PC-9 (cell line): ENCODE results near the gene RETREG3. TPM values are rescaled to one million over a fixed set of nuclear protein-coding genes. Genes with fewer than 3 reads are reported as not detected.
A peak's percentile ranks its signal among the peaks of the same experiment; 100 is the strongest.

Experiments used
- BruUV-seq: library from RNA; stranded (reverse); fragments of 400-500 nt; replicated peaks from 2 replicates; lab custom pipeline; 2021; lab: Mats Ljungman, UMichigan
- CTCF ChIA-PET: fragments of 300-600 bp; sonication (Branson Sonifier 250); formaldehyde crosslinking; loops from one replicate; lab custom pipeline; 2022; ENCODE audit warnings: antibody characterized with exemption; lab: Charles Lee
- POLR2A ChIA-PET: fragments of 300-600 bp; sonication (Branson Sonifier 250); formaldehyde crosslinking; loops from one replicate; lab custom pipeline; 2022; ENCODE audit warnings: antibody characterized with exemption; ENCODE audit not compliant: unreplicated experiment; lab: Charles Lee
- DNase-seq, 2 experiments: peaks; one replicate each; pipeline versions ENCODE4 v3.0.0 to v3.0.0-alpha.2; 2015 to 2022; ENCODE audit warnings: mixed read lengths in 1 of 2
- H2AFZ ChIP-seq: fragments of 200-600 bp; sonication (generic); 2 replicates; pipeline ENCODE4 v1.8.1; 2017; ENCODE audit warnings: antibody characterized with exemption
- H3F3A ChIP-seq: fragments of 200-600 bp; sonication (generic); 2 replicates; pipeline ENCODE4 v1.8.1; 2017; ENCODE audit warnings: antibody characterized with exemption, mild to moderate bottlenecking, low read depth; ENCODE audit not compliant: insufficient read depth
- H3K27ac ChIP-seq: fragments of 200-600 bp; sonication (generic); 2 replicates; pipeline ENCODE4 v1.6.1; 2016; ENCODE audit warnings: mixed run types
- H3K27me3 ChIP-seq: fragments of 200-600 bp; sonication (generic); 2 replicates; pipeline ENCODE4 v1.6.1; 2016; ENCODE audit warnings: low read depth, mixed run types; ENCODE audit not compliant: insufficient read depth
- H3K36me3 ChIP-seq: fragments of 200-600 bp; sonication (generic); 2 replicates; pipeline ENCODE4 v1.6.1; 2016; ENCODE audit warnings: low read depth, mixed run types
- H3K4me1 ChIP-seq: fragments of 200-600 bp; sonication (generic); replicated peaks from 2 replicates; pipeline ENCODE4 v1.6.1; 2016; ENCODE audit warnings: mixed run types; ENCODE audit not compliant: insufficient read depth
- H3K4me2 ChIP-seq: fragments of 200-600 bp; sonication (generic); 2 replicates; pipeline ENCODE4 v1.6.1; 2017; ENCODE audit warnings: mixed run types
- H3K4me3 ChIP-seq: fragments of 200-600 bp; sonication (generic); 2 replicates; pipeline ENCODE4 v1.6.1; 2016; ENCODE audit warnings: mixed run types
- H3K79me2 ChIP-seq: fragments of 200-600 bp; sonication (generic); 2 replicates; pipeline ENCODE4 v1.6.1; 2017; ENCODE audit warnings: low read depth, mixed run types
- H3K9me2 ChIP-seq: fragments of 200-600 bp; sonication (generic); 2 replicates; pipeline ENCODE4 v1.8.1; 2017; ENCODE audit warnings: mild to moderate bottlenecking; ENCODE audit not compliant: insufficient read depth
- H3K9me3 ChIP-seq: fragments of 200-600 bp; sonication (generic); 2 replicates; pipeline ENCODE4 v1.8.1; 2016; ENCODE audit warnings: low read depth; ENCODE audit not compliant: insufficient read depth
- H4K20me1 ChIP-seq: fragments of 200-600 bp; sonication (generic); 2 replicates; pipeline ENCODE4 v1.8.1; 2017; ENCODE audit not compliant: insufficient read depth
- CTCF ChIP-seq: fragments of 200-600 bp; sonication (generic); conservative IDR thresholded peaks from 2 replicates; pipeline ENCODE4 v1.6.1; 2017; ENCODE audit warnings: mixed run types, antibody characterized with exemption, mild to moderate bottlenecking, moderate library complexity
- EZH2 ChIP-seq: fragments of 200-600 bp; sonication (generic); IDR thresholded peaks from 2 replicates; pipeline ENCODE4 v1.8.0; 2017; ENCODE audit warnings: antibody characterized with exemption, low read depth
- intact Hi-C: fragments of 100-400 bp; cut with micrococcal nuclease; formaldehyde crosslinking; loops from one replicate; pipeline ENCODE4 v1.10.0; 2022; ENCODE audit not compliant: unreplicated experiment
- total RNA-seq: library from RNA; stranded (reverse); gene quantifications from 2 replicates; pipeline ENCODE4 v1.2.3, GENCODE V29; 2021

The RETREG3 gene
- total RNA-seq, 1 experiment from 2014 or later = 57.0 TPM

GRCh38 chr17:42555122-42555622 is 54.0 kb downstream of the RETREG3 start:
- Histone ChIP-seq H3K27ac (peak overlapping the region; percentile 58), H3F3A (peaks cover 11% of the 10 kb centered on the region; the same call in 1 of the 2 replicates), H2AFZ (peak overlapping the region; percentile 83), H4K20me1 (no peaks in the 10 kb centered on the region), H3K36me3 (no peaks in the 10 kb centered on the region), H3K4me2 (peak overlapping the region; percentile 98), H3K4me3 (peak overlapping the region; percentile 99), H3K27me3 (no peaks in the 10 kb centered on the region), H3K9me2 (no peaks in the 10 kb centered on the region), H3K79me2 (peaks cover 24% of the 10 kb centered on the region), H3K9me3 (no peaks in the 10 kb centered on the region), H3K4me1 (no peaks in the 10 kb centered on the region)
- DNase-seq = no peak
- intact Hi-C loops = no loop called here
- POLR2A ChIA-PET = interaction anchor here (0.6 to 0.7 kb wide), 4 partner anchors 19 to 167 kb away, joined by 3 to 5 read pairs (median 4); partner anchors contain the start of genes NAGLU and STAT3
- TF ChIP-seq EZH2 (no peak), CTCF (no peak)
- BruUV-seq = TSS peak; percentile 85
- CTCF ChIA-PET = interaction anchor here (1.1 kb wide), 1 partner anchor 8 kb away, joined by 3 read pairs; no protein-coding TSS in a partner anchor

- Histone ChIP-seq H3K9me2 (no peaks in the 10 kb centered on the region), H3K4me1 (no peaks in the 10 kb centered on the region), H3K27me3 (no peaks in the 10 kb centered on the region), H2AFZ (peak overlapping the region; percentile 83), H3K27ac (peak overlapping the region; percentile 58), H3F3A (peaks cover 8% of the 10 kb centered on the region; the same call in 1 of the 2 replicates), H3K36me3 (no peaks in the 10 kb centered on the region), H3K4me2 (peak overlapping the region; percentile 98), H3K4me3 (peak overlapping the region; percentile 99), H4K20me1 (no peaks in the 10 kb centered on the region), H3K79me2 (peaks cover 24% of the 10 kb centered on the region), H3K9me3 (no peaks in the 10 kb centered on the region)
- ChIA-PET CTCF (interaction anchor here (1.1 kb wide), 1 partner anchor 9 kb away, joined by 3 read pairs; no protein-coding TSS in a partner anchor), POLR2A (interaction anchor here (0.6 to 0.7 kb wide), 3 partner anchors 19 to 166 kb away, joined by 3 to 5 read pairs (median 3); partner anchors contain the start of genes NAGLU and STAT3)
- TSS peak; percentile 42 for BruUV-seq
- intact Hi-C loops = no loop called here
- TF ChIP-seq EZH2 (no peak), CTCF (no peak)
- peak; percentile 59 to 81 for DNase-seq
These were observed 54.7 kb downstream of the RETREG3 start for GRCh38 chr17:42554250-42555121.

- Histone ChIP-seq H3K36me3 (no peaks in the 10 kb centered on the region), H3K4me1 (no peaks in the 10 kb centered on the region), H3K9me3 (no peaks in the 10 kb centered on the region), H2AFZ (peak overlapping the region; percentile 83), H3K27ac (peak overlapping the region; percentile 58), H3K27me3 (no peaks in the 10 kb centered on the region), H3K9me2 (no peaks in the 10 kb centered on the region), H3F3A (peaks cover 11% of the 10 kb centered on the region; the same call in 1 of the 2 replicates), H4K20me1 (no peaks in the 10 kb centered on the region), H3K4me3 (peak overlapping the region; percentile 99), H3K4me2 (peak overlapping the region; percentile 98), H3K79me2 (peaks cover 24% of the 10 kb centered on the region)
- CTCF ChIA-PET = no interaction called here
- intact Hi-C loops = no loop called here
- no peak for TF ChIP-seq CTCF
- no peak for TF ChIP-seq EZH2
- no peak for DNase-seq
- POLR2A ChIA-PET = no interaction called here
- no TSS peak for BruUV-seq
These were observed 55.3 kb downstream of the RETREG3 start for GRCh38 chr17:42553866-42554249.
